IPS-18a (cell line): ENCODE results near the gene CIITA.
"Not testable (repeated sequence)": the region's sequence is repeated elsewhere in the genome, so short reads cannot be mapped to it uniquely, and the experiment has no call there.

Experiments
- H3K27ac ChIP-seq: one replicate; pipeline ENCODE4 v1.5.1; 2013; ENCODE audit warnings: low read length
- H3K27me3 ChIP-seq: one replicate; pipeline ENCODE4 v1.6.1; 2013; ENCODE audit warnings: mild to moderate bottlenecking, low read length; ENCODE audit not compliant: control insufficient read depth, insufficient read depth
- H3K36me3 ChIP-seq: one replicate; pipeline ENCODE4 v1.6.1; 2013; ENCODE audit warnings: low read depth, low read length; ENCODE audit not compliant: control insufficient read depth
- H3K4me1 ChIP-seq: one replicate; pipeline ENCODE4 v1.6.1; 2013; ENCODE audit warnings: low read depth, low read length; ENCODE audit not compliant: control insufficient read depth
- H3K4me3 ChIP-seq: one replicate; pipeline ENCODE4 v1.5.1; 2013; ENCODE audit warnings: low read length
- H3K9ac ChIP-seq: one replicate; pipeline ENCODE4 v1.6.1; 2013; ENCODE audit warnings: mild to moderate bottlenecking, low read length, moderate library complexity
- H3K9me3 ChIP-seq: one replicate; pipeline ENCODE4 v1.6.1; 2013; ENCODE audit warnings: low read depth, low read length; ENCODE audit not compliant: control insufficient read depth

Gene CIITA

DNA sequence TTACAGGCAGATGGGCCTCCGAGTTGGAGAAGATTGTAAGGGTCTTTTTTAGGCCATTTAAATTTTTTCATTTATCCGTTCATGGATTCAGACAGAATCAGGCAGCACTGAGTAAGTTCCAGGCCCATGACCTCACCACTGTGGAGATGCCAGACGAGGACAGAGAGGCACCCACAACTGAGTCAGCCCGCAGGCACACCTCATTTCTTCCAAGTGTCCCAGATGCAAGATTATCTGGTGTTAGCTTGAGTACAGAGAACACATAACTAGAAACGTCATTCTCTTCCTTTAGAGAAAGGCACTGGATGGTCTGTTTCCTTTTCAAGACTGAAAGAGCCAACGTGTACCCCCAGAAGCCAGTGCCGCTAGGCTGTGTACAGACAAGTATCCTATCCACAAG is 84.2 kb downstream of the CIITA start:
- H3K27ac ChIP-seq = no peak overlapping the region
- H3K9ac ChIP-seq = no peak overlapping the region
- H3K36me3 ChIP-seq = no peaks in the 10 kb centered on the region

DNA sequence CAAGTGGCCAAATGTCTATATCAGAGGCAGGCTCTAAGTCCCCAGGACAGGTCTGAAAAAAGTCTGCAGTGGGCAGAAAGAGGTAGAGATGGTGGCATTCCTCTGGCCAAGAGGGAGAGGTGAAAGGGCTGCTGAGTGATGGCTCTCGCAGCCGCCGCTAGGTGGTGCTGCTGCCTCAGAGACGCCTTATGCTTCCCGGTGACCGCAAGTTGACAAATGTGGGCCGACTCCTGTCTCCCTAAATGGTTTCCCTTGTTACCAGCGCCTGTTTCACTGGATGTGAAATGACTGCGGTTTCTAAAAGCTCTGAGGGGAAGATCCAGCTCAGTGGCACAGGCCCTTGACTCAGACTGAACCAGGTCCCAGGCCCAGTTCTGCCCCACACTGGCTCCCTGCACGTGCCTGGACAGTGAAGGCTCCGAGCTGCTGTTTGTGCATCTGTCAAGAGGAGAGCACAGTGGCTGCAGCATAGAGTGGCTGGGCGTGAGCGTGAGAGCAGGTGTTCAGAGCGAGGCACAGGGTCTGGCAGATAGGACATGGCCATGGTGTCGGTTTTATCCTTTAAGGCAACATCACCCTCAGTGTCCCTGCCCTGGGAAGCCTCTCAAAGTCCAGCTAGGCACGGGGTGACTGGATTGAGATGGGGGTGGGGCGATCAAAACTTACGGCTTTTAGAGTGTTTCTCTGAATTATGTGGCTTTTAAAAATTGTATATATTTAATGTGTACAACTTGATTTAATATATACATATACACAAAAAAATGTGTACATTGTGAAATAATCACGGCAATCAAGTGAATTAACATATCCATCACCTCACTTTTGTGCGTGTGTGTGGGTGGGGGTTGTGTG is 87.3 kb downstream of the CIITA start:
- Histone ChIP-seq H3K4me3 (no peak overlapping the region), H3K4me1 (no peaks in the 10 kb centered on the region), H3K9me3 (no peaks in the 10 kb centered on the region), H3K27me3 (no peaks in the 10 kb centered on the region), H3K27ac (no peak overlapping the region), H3K9ac (no peak overlapping the region), H3K36me3 (no peaks in the 10 kb centered on the region)

More for the DNA sequence above, 84.2 kb downstream of the CIITA start:
- H3K4me3 ChIP-seq = no peak overlapping the region
- H3K4me1 ChIP-seq = no peaks in the 10 kb centered on the region
- no peaks in the 10 kb centered on the region for H3K9me3 ChIP-seq
- no peaks in the 10 kb centered on the region for H3K27me3 ChIP-seq

DNA sequence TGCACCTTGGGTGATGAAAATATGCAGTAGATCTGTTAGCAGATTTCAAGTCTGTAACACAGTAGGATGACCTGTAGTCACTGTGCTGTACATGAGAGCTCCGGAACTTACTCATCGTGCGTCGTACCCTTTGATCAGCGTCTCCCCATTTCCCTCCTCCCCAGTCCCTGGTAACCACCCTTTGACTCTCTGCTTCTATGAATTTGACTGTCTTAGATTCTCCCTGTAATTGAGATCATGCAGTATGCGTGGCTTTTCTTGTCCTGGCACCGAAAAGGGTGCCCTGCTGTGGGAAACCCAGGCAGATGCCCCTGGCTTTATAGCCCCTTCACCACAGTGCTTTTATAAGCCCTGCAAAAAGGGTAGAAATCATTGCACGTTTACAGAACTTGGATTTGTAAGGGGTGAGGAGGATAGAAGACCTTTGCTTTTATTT is 87.9 kb downstream of the CIITA start:
- Histone ChIP-seq H3K27ac (no peak overlapping the region), H3K4me3 (no peak overlapping the region), H3K4me1 (no peaks in the 10 kb centered on the region), H3K9me3 (no peaks in the 10 kb centered on the region), H3K27me3 (no peaks in the 10 kb centered on the region), H3K9ac (no peak overlapping the region), H3K36me3 (no peaks in the 10 kb centered on the region)

DNA sequence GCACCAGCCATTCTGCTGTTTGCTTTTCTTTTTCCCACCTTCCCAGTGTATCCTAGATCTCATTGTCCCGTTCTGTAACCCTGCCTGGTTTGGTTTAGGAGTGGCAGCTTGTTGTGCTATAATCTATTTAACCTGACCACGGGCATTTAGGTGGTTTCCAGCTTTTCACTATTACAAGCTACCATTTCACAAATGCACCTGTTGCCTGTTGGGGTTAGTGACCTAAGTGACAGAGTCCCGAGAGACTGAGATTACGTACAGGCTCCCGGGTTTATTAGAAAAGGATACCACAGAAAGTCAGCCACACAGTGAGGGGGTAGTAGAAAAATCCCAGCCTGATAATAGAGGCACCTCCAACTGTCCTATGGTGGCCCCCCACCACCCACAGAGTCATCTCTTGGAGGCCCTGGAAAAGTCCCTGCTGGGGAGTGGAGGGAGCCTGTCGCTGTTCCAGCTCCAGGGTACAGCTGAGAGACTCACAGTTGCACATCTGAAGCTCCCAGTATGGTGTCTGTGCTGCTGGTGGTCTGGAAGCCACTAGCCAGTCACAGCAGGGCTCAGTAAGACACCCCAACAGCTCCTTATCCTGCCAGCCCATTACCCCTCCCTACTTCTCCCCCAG is 88.5 kb downstream of the CIITA start:
- Histone ChIP-seq H3K4me1 (no peaks in the 10 kb centered on the region), H3K27me3 (no peaks in the 10 kb centered on the region), H3K9me3 (no peaks in the 10 kb centered on the region), H3K4me3 (no peak overlapping the region), H3K9ac (no peak overlapping the region), H3K36me3 (no peaks in the 10 kb centered on the region), H3K27ac (no peak overlapping the region)

DNA sequence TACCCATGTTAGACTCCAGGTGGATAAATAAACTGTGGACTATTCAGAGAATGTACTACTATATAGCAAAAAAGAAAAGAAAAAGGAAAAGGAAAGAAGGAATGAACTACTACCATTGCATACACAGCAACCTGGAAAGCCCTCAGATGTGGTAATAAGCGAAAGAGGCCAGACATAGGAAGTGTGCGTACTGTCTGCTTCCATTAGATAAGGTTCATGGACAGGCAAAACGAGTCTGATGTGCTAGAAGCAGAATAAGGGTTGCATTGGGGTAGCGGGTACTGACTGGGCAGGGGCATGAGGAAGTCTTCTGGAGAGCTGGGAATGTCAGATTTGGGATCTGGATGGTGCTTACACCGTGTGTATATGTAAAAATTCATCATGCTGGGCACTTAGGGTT is 89.1 kb downstream of the CIITA start:
- no peaks in the 10 kb centered on the region for H3K9me3 ChIP-seq
- no peaks in the 10 kb centered on the region for H3K36me3 ChIP-seq
- H3K27ac ChIP-seq = no peak overlapping the region
- H3K9ac ChIP-seq = no peak overlapping the region
- H3K27me3 ChIP-seq = no peaks in the 10 kb centered on the region
- H3K4me3 ChIP-seq = no peak overlapping the region
- no peaks in the 10 kb centered on the region for H3K4me1 ChIP-seq

DNA sequence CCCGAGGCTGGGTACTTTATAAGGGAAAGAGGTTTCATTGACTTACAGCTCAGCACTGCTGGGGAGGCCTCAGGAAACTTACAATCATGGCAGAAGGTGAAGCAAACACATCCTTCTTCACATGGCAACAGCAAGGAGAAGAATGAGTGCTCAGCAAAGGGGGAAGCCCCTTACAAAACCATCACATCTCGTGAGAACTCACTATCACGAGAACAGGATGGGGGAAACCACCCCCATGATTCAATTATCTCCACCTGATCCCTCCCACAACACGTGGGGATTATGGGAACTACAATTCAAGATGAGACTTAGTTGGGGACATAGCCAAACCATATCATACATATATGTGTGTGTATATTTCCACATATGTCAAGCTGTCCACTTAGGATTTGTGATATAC is 89.6 kb downstream of the CIITA start:
- H3K36me3 ChIP-seq, H3K27ac ChIP-seq, H3K4me3 ChIP-seq, H3K9me3 ChIP-seq, H3K9ac ChIP-seq, H3K4me1 ChIP-seq, H3K27me3 ChIP-seq: not testable (repeated sequence)

DNA sequence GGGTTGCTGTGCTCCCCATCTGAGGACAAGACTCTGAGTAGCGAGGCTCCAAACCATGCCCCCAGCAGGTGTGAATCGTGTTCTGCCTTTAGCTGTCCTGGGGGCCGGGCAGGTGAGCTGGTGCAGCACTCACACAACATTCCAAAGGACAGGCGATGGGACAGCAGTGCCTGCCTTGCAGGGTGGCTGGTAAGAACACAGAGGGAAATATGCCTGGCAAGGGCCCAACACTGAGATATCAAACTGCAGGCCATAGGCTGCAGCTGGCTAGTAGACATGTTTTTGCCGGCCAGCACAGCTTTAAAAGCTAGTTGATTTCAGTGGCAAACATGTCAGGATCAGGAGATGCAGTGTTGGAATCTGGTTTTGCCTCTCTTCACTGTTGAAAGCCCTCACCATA is 91.0 kb downstream of the CIITA start:
- H3K27me3 ChIP-seq = no peaks in the 10 kb centered on the region
- H3K36me3 ChIP-seq = no peaks in the 10 kb centered on the region
- no peak overlapping the region for H3K9ac ChIP-seq
- H3K4me1 ChIP-seq = peaks cover 4% of the 10 kb centered on the region
- no peak overlapping the region for H3K27ac ChIP-seq
- no peaks in the 10 kb centered on the region for H3K9me3 ChIP-seq
- H3K4me3 ChIP-seq = no peak overlapping the region

DNA sequence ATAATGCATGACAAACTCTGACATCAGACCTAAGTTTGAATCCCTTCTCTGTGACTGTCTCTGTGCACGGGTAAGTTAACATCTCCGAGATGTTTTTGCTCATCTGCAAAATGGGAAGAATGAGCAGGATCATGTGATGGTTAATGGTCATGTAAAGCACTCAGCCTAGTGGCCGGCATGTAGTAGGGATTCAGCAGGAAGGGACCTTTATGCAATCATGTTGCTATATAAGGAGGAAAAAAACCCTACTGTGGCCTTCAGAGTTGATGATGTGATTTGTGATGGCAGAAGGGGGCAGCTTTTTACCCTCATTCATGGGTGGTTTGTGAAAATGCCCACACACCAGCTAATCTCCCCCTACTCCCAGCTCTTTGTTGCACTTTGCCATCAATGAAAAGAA is 91.5 kb downstream of the CIITA start:
- Histone ChIP-seq H3K27me3 (no peaks in the 10 kb centered on the region), H3K27ac (no peak overlapping the region), H3K4me3 (no peak overlapping the region), H3K9me3 (no peaks in the 10 kb centered on the region), H3K36me3 (no peaks in the 10 kb centered on the region), H3K4me1 (peaks cover 4% of the 10 kb centered on the region), H3K9ac (no peak overlapping the region)

DNA sequence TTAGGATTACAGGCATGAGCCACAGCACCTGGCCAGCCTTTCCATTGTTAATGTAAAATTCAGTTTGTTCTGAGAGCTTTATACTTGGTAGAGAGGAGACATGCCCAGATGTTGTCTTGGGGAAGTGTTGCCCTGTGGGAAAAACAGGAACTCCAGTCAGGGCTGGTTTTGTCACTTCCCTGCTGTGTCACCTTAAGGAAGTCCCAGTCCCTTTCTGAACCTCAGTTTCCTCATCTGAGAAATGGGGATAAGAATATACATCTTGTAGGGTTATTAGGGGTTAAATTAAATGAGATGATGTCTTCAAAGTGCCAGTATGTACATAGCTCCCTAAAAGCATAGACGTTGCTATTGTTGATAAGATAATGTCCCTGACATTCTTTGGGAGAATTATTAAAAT is 92.6 kb downstream of the CIITA start:
- Histone ChIP-seq H3K27me3 (no peaks in the 10 kb centered on the region), H3K4me3 (no peak overlapping the region), H3K27ac (no peak overlapping the region), H3K9ac (no peak overlapping the region), H3K36me3 (no peaks in the 10 kb centered on the region), H3K4me1 (peaks cover 4% of the 10 kb centered on the region), H3K9me3 (no peaks in the 10 kb centered on the region)

DNA sequence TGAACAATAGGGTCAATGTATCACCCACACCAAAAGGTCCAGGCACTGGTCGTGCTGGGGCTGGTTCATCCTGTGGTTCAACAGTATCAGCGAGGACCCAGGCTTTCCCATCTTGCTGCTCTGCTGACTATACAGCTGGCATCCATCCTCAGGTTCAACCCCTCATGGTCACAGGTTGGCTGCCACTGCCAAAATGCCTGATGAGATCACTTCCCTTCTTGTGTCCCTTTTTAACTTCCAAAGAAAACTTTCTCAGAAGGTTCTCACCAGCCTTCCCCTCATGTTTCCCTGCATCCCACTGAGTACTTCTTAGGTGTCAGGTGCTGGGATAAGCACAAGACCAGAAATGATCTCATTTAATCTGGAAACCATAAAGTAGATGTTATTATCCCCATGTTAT is 93.1 kb downstream of the CIITA start:
- no peaks in the 10 kb centered on the region for H3K27me3 ChIP-seq
- no peaks in the 10 kb centered on the region for H3K9me3 ChIP-seq
- no peak overlapping the region for H3K27ac ChIP-seq
- no peaks in the 10 kb centered on the region for H3K36me3 ChIP-seq
- no peak overlapping the region for H3K4me3 ChIP-seq
- peaks cover 4% of the 10 kb centered on the region for H3K4me1 ChIP-seq
- H3K9ac ChIP-seq = no peak overlapping the region

DNA sequence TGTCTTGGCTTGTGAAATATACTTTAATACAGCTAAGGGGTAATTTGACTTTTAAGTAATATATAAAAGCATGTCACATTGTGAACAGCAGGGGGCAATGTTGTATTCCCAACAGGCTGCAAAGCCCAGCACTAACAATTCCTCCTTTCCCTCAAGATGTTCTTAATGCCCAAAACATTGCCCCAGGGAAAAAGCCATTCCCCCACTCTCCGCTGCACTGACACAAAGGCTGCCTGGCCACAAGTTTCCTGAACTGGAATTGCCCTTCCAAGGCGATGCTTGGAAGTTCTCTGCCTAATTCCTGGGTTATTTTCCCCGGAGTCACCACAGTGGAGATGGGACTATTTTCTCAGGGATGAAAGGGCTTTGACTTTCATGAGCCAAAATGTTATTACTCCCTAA is 94.6 kb downstream of the CIITA start:
- H3K4me1 ChIP-seq = peaks cover 4% of the 10 kb centered on the region
- no peaks in the 10 kb centered on the region for H3K36me3 ChIP-seq
- no peaks in the 10 kb centered on the region for H3K9me3 ChIP-seq
- H3K4me3 ChIP-seq = no peak overlapping the region
- no peaks in the 10 kb centered on the region for H3K27me3 ChIP-seq
- no peak overlapping the region for H3K27ac ChIP-seq
- H3K9ac ChIP-seq = no peak overlapping the region
